ENCODE results near the gene TCEA2.
A peak's percentile ranks its signal among the peaks of the same experiment; 100 is the strongest.

The TCEA2 gene

DNA sequence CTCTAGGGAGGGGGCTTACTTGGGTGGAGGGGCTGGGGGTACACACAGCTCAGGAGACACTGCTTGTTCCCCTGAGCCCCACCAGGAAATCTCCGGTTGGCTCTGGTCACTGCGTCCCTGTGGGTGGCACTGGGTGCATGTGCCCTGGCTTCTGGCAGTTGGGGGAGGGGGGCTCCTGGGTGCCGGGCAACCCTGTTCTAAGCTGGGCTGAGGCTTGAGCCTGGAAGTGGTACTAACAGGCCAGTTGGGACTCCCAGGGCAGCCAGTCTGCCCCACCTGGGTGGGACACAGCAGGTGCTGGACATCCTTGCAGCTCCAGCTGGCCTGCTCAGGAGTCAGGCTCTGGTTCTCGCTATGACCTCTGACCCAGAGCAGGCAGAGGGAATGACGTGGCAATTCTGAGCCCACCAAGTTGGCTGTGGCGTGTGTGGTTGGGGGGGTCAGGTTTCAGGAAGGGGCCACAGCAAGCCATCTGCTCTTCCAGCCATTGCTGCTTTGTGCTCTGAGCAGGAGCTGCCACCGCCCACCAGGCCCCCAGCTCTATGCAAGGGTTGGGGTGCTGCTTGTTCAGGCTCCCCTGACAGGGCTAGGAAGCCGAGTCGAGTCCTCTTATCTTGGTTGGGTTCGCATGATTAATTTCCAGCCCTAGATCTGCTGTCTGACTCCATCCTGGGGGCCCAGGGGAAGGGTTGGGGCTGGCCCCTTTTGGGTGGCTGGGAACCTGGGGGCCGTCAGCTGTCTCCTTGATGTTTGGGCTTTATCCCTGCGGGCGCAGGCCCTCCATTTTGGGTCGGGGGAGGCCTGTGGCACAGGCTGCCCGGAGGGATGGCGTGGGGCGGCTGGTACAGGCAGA lies 26.4 kb upstream of the TCEA2 start:
- no peak for DNase-seq

DNA sequence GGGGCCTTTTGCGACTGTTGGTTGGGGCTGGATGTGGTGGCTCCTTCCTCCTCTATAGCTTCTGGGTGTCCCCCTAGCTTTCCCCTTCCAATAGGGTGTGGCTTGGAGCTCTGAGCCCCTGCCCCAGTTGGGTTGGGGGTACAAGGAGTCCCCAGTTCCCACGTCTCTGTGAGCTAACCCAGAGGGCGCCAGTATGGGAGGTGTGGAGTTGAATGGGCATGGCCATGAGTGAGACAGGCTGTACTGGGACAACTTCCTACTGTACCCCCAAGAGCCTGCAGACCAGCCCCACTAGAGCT lies 25.9 kb upstream of the TCEA2 start:
- DNase-seq, result no peak

DNA sequence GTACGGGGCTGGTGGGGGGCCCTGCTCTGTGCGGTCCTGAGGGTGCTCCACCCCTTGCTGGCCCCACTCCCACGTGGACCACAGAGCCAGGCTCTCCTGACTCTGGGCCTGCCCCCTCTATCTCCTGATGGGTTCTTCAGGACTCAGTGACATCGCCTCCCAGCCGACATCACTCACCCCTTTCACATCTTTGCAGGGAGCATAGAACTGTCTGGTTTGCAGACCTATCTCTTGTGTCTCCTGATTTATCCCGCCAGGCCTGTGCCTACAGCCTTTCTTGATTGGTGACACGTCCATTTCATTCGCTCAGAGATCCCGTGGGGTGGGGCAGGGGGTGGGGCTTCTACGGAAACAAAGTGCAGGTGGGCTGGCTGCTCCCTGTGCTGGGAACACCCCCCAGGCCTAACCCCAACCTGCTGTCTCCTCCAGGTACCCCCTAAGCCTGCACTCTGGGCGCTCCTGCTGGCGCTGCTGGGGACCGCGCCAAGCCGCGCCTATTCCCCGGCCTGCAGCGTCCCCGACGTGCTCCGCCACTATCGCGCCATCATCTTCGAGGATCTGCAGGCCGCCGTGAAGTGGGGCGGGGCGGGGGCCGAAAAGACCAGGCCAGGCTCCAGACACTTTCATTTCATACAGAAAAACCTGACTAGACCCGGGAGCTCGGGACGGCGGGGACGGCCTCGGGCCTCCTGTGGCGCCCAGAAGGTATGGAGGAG lies 25.3 kb upstream of the TCEA2 start:
- DNase-seq, result no peak

DNA sequence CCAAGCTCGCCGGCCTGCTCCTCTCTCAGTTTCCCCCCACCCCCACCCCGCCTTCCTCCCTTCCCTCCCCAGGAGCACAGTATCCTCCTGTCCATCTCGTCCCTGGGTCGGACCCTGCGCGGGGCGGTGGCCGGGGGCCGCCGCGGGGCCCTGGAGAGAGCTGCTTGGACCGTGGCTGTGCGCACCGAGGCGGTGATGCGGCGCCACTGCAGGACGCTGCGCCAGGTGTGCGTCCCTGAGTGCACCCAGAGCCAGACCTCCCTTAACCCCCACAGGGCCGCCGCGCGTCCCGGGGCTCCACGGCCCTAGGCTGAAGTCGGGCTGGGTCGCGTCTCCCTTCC lies 24.8 kb upstream of the TCEA2 start:
- DNase-seq, result no peak

DNA sequence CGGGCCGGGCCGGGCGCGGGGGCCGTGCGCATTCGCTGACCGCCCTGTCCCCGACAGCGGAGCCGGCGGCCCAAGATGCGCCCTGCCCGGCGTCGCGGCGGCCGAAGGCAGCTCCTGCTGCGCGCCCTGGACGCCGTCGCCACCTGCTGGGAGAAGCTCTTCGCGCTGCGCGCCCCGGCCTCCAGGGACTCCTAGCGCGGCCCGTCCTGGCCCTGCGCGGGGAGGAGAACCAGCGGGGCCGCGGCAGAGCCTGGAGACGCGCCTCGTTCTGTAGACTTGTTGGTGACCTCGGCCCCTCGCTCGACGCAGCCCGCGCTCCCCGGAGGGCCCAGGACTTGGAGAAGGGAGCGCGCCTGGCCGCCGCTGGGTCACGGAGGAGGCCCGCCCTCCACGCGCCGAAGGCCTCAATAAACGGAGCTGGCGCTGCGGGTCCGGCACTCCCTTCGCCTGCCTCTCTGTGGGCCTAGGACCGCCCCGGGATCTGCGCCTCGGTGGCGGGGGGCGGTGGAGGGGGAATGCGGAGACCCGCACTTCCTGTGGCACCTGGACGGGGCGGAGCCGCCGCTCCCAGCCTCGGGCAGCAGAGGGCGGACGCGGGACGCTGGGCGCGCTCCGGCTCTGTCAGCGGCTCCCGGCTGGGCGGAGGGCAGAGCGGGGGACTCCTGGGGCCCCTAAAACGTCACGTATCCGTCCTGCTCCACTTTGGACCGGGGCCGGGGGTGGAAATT lies 24.3 kb upstream of the TCEA2 start:
- DNase-seq, result peak; percentile 50

DNA sequence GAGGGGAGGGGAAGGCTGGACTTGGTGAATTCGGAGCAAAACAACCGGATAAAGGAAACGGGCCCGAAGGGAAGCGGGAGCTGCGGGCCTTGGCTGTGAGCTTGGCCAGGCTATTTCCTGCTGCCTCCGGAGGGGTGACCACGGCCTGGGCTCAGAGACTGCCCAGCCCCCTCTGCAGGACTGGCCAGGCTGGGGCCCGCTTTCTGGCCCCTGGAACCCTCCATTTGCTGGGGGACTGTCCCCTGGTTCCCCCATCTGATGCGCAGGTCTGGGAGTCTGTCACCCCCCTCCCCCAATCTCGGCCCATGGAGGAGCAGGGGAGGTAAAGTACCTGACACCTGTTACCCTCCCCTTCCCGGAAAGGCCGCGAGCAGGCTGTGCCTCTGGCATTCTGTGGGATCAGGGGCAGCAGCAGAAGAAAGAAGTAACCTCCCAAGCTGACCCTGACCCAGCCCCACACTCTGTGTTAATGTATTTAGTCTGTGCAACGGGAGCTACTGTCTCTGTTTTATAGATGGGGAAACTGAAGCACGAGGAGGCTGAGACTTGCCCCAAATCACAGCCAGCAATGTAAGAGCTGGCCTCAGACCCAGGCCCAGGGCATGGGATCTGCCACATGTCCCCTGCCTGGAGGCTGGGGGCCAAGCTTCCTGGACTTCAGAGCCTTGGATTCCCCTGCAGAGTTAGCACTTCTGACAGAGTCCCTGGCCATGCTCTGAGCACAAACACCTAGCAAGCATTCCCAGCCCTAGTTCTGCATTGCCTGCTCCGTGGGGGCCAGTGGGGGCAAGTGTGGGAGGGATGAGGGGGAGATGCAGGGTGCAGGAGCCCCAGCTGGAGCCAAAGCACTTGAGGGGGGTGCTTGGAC lies 23.5 kb upstream of the TCEA2 start:
- DNase-seq, result no peak

DNA sequence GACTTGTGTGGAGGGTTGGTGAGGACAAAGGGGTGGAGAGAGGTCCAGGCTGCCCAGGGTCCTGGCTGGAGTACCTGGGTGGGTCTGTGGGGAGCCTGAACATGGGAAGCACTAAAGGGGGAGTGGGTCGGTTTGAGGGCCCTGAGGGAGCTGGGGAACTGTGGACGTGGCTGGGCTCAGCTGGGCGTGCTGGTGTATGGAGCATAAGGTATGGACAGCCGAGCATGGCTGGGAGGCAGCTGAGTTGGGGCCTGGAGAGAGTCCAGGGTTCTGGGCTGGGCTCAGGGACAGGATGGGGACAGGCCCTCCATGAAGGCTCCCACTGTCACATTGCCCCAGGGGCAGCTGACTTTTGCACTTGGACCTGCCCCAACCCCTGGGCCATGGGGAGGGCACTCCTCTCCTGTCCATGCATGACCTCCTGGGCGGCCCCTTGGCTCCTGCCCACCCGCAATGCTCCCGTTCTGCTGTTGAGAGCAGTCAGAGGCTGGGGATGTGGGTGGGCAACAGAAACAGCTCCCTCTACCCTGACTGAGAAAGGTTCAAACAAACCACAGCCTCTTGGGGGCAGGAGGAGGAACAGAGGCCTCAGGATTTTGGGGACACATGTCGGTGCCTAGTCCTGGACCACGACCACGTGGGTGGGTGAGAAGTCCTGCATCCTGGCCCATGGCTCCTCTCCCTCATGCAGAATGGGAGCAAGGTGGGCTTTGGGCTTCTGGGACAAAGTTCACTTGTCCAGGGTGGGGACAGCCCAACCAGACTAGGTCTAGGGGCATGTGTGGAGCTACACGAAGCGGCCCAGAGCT lies 22.6 kb upstream of the TCEA2 start:
- no peak for DNase-seq

DNA sequence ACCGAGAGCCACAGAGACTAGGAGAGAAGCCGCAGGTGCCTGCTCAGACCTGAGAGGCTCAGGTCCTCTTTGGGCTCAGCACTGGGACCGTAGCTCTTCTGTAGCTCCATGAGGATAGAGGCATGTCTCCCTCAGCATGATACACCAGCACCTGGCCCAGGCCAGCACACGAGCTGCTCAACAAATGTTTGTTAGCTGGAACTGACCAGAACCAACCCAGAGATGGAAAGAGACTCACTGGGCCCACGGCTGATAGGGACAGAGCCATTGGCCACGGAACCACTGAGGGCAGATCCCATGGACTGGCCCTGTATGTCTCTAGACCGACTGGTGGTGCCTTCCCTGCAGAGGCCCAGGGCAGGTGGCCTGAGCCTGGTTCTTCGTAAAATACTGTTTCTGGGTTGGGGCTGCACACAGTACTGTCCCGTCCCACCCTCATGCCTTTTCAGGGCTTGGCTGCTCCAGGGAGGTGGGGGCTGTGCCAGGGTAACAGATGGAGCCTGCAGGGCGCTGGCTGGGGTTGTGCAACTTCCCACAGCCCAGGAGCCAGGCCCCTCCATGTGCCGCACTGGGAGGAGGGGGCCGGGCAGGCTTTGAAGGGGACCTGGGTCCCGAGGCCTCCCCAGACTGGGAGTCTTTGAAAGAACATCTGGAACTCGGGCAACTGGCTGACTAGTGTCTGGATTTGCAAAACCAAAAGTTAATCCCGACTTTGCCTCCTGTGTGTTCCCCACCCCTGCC lies 21.8 kb upstream of the TCEA2 start:
- no peak for DNase-seq

DNA sequence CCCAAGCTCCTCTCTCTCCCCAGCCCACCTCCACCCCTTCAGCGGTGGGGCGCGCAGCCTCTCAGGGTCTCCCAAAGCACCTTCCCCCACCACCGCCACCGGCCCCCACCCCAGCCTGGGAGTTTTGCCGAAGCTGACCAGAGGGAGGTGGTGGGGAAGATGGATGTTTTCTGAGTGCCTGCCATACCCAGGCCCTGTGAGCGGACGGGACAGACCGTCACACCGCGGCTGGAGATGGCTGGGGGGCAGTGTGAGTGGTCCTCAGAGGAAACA lies 21.3 kb upstream of the TCEA2 start:
- no peak for DNase-seq

DNA sequence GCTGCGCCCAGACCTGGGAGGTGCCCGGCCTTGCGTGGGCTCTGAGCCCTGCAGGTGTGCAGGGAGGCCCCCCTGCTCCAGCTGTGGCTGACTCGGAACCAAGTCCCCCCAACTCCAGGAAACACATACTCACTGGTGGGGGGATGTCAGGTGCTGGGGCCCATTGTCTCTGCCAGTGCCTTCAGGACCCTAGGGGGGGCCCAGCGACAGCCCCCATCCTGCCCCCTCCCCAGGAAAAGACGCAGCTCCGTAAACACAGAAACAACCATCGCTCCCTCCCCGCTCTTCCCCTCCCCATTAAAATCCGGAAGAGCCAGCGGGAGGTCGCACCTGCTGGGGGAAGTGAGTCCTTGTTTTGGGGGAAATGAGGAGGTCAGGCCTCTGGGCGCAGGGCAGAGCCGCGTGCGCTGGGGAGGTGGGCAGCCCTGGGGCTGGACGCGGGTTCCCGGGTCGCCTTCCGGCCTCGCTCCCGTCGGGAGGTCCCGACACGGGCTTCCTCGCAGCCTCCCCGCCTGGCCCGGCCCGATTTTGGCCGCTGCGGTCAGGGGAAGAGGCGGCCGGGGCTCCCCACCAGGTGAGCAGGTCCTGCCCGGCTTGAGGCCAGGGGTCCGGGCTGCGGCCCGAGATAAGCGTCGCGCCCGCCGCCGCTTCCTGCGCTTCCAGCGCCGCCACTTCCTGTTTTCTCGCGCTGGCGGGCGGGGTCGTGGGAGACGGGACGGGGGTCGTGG lies 20.8 kb upstream of the TCEA2 start:
- no peak for DNase-seq

DNA sequence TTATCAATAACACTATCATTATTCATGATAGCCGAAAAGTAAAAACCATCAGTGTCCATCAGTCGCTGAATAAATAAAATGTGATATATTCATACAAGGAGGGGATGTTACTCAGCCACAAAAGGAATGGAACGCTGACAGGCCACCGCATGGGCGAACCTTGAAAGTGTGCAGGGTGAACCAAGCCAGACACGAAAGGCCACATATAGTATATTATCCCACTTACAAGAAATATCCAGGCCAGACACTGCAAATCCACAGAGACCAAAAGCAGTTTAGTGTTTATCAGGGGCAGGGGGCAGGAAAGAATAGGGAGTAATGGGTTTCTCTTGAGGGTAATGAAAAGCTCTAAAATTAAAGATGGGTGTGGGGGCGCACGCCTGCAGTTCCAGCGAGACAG lies 19.2 kb upstream of the TCEA2 start:
- no peak for DNase-seq

DNA sequence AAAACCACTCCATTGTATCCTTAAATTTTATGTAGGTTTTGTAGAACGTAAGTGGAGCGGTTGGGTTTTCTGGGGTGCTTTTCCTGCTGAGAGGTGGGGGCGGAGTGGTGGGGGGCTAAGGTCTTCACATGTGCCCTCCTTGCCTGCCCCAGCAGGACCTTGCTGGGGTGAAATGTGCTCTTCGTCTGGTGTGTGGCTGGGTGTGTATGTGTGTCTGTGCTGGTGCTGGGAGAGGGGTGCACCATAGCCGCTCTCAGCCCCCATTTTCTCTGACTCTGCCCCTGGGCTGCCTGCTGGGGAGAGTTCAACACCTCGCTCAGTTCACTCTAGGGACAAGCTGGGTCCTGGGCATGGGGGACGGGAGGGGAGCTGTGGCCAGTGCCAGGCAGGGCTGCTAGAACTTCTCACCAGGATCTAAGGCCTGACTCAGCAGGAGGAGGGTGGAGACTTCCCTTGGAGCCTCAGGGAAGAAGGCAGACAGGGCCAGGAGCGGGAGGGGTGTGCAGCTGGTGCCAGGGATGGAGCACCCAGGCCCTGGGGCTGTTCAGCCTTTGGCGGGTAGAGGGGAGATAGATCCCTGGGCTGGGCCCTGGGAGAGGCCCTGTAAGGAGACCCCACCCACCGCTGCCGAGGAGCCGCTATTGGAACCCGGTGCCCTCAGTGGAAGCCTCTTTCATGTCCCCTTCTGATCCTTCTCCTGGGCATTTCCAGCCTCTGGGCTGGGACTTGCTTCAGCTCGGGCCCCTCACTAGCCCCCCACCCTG lies 18.3 kb upstream of the TCEA2 start:
- peak; percentile 24 for DNase-seq

DNA sequence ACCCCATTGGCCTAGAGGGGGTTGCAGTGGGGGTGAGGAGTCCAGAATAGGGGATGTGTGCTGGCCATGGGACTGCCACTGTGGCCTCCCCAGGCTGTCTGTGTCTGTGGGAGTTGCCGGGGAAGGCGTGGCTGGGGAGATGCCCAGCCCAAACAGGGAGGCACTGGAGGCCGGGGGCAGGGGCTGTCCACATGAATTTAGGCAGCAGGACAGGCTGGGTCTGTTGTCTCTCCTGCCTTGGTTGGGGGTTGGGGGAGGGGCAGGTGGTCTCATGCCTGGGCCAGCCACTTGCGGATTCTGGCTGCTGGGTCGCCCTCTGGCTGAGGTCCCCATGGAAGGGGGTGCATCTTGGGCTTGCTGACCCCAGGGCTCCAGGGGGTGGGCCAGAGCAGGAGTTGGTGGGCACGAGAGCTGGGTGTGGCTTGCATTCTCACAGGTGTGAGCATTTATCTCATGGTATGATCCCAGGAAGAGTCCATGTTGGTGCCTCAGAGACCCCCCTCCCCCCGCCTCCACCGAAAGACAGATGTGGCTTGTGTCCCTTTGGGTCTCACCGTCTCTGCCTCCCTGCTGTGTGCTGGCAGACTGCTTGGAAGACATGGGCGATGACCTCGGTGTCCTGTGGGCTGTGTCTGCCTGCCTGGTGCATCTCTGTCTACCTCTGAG lies 17.5 kb upstream of the TCEA2 start:
- no peak for DNase-seq

DNA sequence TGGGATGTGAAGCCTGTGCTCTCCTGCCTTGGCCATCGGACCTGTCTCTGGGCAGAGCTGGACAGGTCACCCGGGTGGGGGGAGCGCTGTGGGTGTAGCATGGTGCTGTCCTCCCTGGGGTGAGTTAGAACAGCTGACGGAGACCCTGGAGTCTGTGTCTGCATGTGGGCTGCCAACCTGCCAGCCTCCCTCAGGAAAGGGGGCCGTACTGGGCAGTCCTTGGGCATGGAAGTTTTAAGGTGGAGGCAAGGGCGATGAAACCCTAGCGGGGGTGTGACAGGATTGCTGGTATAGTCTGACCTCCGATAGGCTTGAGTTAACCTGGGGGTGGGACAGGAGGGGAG lies 16.0 kb upstream of the TCEA2 start:
- DNase-seq, result no peak

DNA sequence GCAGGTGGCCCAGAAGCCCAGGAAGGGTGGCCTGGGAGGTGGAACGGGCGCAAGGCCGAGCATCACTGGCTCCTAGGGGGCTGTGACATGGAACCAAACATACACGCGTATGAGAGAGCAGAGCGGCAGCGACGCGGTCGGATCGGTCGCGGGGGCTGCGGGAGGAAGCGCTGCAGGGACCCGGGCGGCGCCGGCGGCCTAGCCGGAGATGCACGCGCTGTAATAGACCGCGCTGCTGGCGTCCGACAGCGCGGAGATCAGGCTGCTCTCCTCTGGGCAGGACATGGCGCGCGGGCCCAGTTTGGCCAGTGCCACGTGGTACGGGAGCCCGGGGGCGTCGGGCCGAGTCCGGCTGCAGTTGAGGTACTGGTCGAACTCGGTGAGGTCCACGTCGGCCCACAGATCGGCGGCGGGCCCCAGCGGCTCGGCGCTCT lies 15.0 kb upstream of the TCEA2 start:
- DNase-seq, result no peak

DNA sequence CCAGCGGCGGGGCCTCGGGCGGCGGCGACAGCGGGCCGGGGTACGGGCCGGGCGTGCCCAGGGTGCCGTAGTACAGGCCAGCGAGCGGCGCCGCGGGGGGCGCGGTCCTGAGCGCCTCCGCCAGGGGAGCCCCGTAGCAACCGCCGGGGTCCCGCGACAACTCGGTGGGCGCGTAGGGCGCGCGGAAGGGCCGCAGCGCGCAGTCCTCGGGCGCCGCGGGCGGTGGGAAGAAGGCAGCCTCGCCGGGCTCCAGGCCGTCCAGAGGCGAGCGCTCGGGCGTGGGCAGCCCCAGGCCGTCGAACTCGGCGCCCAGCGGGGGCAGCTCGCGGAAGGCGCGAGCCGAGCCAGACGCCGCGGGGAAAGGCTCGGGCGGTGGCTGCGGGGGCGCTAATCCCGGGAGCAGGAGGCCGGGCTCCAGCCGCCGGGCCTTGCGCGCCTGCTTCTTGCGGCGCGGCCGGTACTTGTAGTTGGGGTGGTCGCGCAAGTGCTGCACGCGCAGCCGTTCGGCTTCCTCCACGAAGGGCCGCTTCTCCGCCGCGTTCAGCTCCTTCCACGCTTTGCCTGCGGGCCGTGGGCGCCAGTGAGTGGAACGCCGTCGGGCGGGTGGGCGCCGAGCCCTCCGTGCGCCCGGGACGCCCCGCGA lies 14.5 kb upstream of the TCEA2 start:
- no peak for DNase-seq

DNA sequence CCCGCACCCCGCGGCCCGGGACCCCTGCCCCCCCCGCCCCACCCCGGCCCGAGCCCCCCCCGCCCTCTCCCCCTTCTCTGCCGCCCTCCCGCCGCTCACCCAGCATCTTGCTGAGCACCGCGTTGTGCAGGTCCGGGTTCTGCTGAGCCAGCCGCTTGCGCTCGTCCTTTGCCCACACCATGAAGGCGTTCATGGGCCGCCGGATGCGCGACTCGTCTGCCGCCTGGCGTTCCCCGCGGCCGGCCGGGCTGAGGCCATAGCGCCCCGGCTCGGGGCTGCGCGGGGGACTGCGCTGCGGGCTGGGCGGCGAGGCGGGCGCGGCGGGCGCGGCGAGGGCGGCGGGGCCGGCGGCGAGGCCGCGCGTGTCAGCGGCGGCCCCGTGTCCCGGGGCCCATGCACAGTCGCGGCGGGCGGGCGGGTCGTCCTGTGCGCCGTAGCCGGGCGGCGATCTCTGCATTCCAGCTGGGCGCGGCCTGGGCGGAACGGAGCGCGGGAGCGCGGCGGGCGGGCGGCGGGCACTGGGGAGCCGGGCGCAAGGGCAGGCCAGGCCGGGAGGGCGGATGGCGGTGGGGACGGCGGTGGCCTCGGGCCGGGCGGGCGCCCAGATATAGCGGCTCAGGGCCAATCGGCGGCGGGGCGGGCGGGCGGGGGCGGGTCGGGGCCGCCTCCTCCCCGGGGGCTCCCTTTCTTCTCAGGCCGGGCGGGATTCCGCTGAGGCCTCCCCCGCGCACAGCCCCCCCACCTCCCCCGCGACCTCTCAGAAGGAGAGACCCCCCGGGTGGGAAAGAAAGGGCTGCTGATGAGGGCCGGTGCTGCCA lies 13.7 kb upstream of the TCEA2 start, which contains the start of gene SOX18:
TSS of gene SOX18 (minus strand) at position 580 of the 818 bp plus-strand sequence. CDS start at position 457, 123 bp downstream.
- no peak for DNase-seq

DNA sequence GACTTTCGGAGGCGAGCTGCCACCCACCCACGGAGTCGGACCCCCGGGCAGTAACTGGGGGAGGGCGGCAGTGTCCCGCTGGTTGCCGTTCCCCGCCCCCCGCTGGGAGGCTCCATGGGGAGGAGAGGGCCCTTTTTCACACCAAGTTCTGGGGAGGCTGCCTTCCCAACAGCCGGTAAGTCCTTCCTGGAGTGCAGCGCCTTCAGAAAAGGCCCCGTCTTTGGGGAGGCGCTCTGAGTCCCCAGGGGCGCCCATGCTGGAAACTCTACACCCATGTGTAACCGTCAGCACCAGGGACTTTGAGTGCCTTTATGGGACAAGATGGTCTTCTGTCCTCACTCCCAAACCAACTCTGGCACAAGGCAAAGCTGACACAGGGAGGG lies 13.1 kb upstream of the TCEA2 start:
- no peak for DNase-seq

Data from T1000 (cell line).